Keratinocyte (primary cell): ENCODE data around the gene DUSP8.
"Not testable (repeated sequence)": the region's sequence is repeated elsewhere in the genome, so short reads cannot be mapped to it uniquely, and the experiment has no call there.

Experiments
- CTCF ChIP-seq, 3 experiments: IDR thresholded peaks in 1 of 3; conservative IDR thresholded peaks in 1 of 3; optimal IDR thresholded peaks in 1 of 3; 2 replicates in 2 of 3; 3 replicates in 1 of 3; pipeline versions ENCODE3 to v1.5.1; 2011; ENCODE audit warnings: low read length in 3 of 3, mild to moderate bottlenecking in 3 of 3, moderate library complexity in 2 of 3, control low read depth in 1 of 3, inconsistent platforms in 1 of 3; ENCODE audit not compliant: insufficient read depth in 2 of 3; ENCODE audit errors: extremely low read depth in 1 of 3
- EZH2 ChIP-seq: IDR thresholded peaks from one replicate; pipeline ENCODE4 v1.6.1; 2012; ENCODE audit warnings: inconsistent platforms, mild to moderate bottlenecking, low read length, moderate library complexity

- not testable (repeated sequence) for TF ChIP-seq CTCF (optimal IDR thresholded peaks at IDR 0.05 in 1 of 3, IDR thresholded peaks at IDR 0.05 in 1 of 3, conservative IDR thresholded peaks at IDR 0.05 in 1 of 3; ENCODE audit: extremely low read depth in 1 of 3, insufficient read depth in 2 of 3, low read length in 3 of 3); EZH2
Observed at GRCh38 chr11:1607901-1608300, 35.8 kb upstream of the DUSP8 start.
